ENCODE results near the gene PCSK5. TPM values are rescaled to one million over a fixed set of nuclear protein-coding genes. Genes with fewer than 3 reads are reported as not detected.
A peak's percentile ranks its signal among the peaks of the same experiment; 100 is the strongest.

The PCSK5 gene
- polyA plus RNA-seq, 1 experiment = 0.74 TPM

DNA sequence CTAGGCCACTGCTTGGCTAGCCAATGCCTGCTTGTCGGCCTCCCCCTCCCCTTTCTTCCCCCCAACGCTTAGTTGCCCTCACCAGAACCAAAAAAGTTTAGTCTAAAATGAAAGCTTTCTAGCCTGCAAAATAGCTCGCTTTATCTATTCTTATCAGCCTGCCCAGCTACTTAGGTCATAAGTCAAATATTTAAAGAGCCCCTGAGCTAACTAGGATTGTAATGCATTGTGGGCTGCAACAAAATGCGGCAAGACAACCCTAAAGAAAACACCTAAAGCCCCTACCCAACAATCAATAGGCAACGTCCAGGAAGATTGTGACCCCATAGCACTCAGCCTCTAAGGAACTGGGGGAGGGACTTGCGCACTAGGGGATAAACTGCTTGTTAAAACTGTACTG is 38.6 kb upstream of the PCSK5 start:
- ChIA-PET CTCF (interaction anchor here (0.6 to 0.7 kb wide), 4 partner anchors 17 to 1891 kb away, joined by 3 to 4 read pairs (median 4); no protein-coding TSS in a partner anchor), POLR2A (no interaction called here)
- H3K4me3 ChIP-seq (ENCODE audit: low read depth, low read length) = no peak overlapping the region
- DNase-seq (ENCODE audit: low read depth) = no peak
- TF ChIP-seq, protein P1, sequence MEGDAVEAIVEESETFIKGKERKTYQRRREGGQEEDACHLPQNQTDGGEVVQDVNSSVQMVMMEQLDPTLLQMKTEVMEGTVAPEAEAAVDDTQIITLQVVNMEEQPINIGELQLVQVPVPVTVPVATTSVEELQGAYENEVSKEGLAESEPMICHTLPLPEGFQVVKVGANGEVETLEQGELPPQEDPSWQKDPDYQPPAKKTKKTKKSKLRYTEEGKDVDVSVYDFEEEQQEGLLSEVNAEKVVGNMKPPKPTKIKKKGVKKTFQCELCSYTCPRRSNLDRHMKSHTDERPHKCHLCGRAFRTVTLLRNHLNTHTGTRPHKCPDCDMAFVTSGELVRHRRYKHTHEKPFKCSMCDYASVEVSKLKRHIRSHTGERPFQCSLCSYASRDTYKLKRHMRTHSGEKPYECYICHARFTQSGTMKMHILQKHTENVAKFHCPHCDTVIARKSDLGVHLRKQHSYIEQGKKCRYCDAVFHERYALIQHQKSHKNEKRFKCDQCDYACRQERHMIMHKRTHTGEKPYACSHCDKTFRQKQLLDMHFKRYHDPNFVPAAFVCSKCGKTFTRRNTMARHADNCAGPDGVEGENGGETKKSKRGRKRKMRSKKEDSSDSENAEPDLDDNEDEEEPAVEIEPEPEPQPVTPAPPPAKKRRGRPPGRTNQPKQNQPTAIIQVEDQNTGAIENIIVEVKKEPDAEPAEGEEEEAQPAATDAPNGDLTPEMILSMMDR (IDR thresholded peaks at IDR 0.05; ENCODE audit: insufficient read depth, low read depth, low read length) = no peak
- no peaks in the 10 kb centered on the region for H3K27me3 ChIP-seq (ENCODE audit: control insufficient read depth, insufficient read depth, low read length)
- no peaks in the 10 kb centered on the region for H3K36me3 ChIP-seq (ENCODE audit: control insufficient read depth, insufficient read depth, low read length)

DNA sequence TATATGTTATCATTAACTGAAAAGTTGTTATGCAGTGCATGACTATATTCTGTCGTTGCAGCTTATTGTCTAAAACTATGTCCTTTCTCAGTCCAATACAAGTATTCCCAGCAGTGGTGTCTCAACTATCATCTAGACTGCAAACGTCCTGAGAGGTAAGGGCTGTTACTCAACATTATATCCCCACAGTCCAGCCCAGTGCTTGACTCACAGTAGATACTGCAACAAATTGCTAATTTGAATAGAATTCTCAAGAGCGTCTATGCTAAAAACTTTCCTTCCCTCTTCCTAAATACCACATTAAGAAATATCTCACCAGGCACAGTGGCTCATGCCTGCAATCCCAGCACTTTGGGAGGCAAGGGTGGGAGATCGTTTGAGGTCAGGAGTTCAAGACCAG is 37.7 kb upstream of the PCSK5 start:
- DNase-seq (ENCODE audit: low read depth) = no peak
- TF ChIP-seq, protein P1 (IDR thresholded peaks at IDR 0.05; ENCODE audit: insufficient read depth, low read depth, low read length) = no peak
- CTCF ChIA-PET = no interaction called here
- H3K27me3 ChIP-seq (ENCODE audit: control insufficient read depth, insufficient read depth, low read length) = no peaks in the 10 kb centered on the region
- no peak overlapping the region for H3K4me3 ChIP-seq (ENCODE audit: low read depth, low read length)
- POLR2A ChIA-PET = no interaction called here
- H3K36me3 ChIP-seq (ENCODE audit: control insufficient read depth, insufficient read depth, low read length) = no peaks in the 10 kb centered on the region

DNA sequence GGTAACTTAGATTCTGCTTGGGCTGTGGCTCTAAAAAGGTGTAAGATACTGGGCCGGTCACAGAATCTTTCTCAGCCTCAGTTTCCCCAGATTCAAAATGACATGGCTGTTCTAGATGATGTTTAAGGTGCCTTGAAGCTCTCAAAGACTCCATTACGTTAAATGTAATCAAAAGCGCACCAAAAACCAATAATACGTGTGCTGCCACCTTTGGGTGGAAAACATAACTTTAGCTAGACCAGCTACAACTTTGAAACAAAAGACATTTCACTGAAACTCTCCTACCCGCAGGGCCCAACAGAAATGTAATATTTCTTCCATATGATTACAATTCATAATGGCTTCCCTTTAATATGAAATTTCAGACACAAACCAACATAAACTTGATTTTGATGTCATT is 35.0 kb upstream of the PCSK5 start:
- DNase-seq (ENCODE audit: low read depth) = no peak
- Histone ChIP-seq H3K36me3 (ENCODE audit: control insufficient read depth, insufficient read depth, low read length) (no peaks in the 10 kb centered on the region), H3K4me3 (ENCODE audit: low read depth, low read length) (no peak overlapping the region), H3K27me3 (ENCODE audit: control insufficient read depth, insufficient read depth, low read length) (no peaks in the 10 kb centered on the region)
- ChIA-PET CTCF (interaction anchor here (1.9 to 3.0 kb wide), 2 partner anchors 9 to 11 kb away, joined by 7 to 11 read pairs; no protein-coding TSS in a partner anchor), POLR2A (no interaction called here)
- TF ChIP-seq, protein P1 (IDR thresholded peaks at IDR 0.05; ENCODE audit: insufficient read depth, low read depth, low read length) = peak; percentile 20; the same call in 1 of the 2 replicates

DNA sequence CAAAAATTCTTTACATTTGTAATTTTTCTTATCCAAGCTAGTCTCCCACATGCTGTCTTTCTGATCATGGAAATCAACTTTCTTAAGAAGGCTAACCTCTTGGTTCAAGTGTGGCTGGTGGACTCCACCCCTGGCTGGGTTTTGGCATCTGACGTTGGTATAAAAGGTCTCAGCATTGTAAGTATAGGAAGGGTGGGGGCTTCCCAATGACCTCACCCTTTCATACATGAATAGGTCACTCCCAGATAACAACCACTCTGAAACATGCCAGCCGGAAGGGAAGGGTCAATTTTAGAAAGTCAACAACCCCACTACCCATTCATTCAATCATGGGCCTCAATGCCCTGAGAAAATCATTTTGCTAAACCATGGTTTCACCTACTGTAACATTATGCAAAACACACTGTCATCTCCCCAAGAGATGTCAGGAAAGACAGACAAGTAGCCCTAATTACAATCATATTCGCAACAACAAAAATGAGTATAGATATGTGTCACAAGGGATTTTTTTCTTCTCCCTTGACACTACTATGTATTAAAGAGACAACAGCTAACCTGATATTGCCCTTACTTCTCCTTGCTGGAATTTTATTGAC is 31.9 kb upstream of the PCSK5 start:
- POLR2A ChIA-PET = no interaction called here
- DNase-seq (ENCODE audit: low read depth) = no peak
- no peaks in the 10 kb centered on the region for H3K27me3 ChIP-seq (ENCODE audit: control insufficient read depth, insufficient read depth, low read length)
- no peak overlapping the region for H3K4me3 ChIP-seq (ENCODE audit: low read depth, low read length)
- TF ChIP-seq, protein P1 (IDR thresholded peaks at IDR 0.05; ENCODE audit: insufficient read depth, low read depth, low read length) = no peak
- CTCF ChIA-PET = interaction anchor here (1.9 kb wide), 1 partner anchor 7 kb away, joined by 11 read pairs; no protein-coding TSS in a partner anchor
- H3K36me3 ChIP-seq (ENCODE audit: control insufficient read depth, insufficient read depth, low read length) = no peaks in the 10 kb centered on the region

DNA sequence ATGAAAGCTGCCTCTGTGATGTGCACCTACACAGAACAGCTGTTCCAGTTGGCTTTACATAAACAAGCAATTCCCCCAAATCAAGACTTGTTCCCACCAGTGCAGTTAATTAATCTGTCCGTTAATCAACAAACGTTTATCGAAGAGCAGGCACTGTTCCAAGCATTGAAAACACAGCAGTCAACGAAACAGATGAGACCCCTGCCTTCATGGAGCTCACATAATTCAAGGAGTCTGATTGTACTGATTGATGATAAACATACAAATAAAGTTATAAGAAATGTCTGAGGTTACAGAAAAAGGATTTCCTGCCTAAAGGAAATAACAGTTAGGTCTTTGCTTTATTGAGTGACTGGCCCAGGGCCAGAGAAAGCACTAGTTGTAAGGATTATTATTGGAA is 26.2 kb upstream of the PCSK5 start:
- POLR2A ChIA-PET = no interaction called here
- no peak for DNase-seq (ENCODE audit: low read depth)
- CTCF ChIA-PET = interaction anchor here (1.4 to 4.8 kb wide), 2 partner anchors 9 to 13 kb away, joined by 7 to 22 read pairs; no protein-coding TSS in a partner anchor
- H3K36me3 ChIP-seq (ENCODE audit: control insufficient read depth, insufficient read depth, low read length) = no peaks in the 10 kb centered on the region
- no peaks in the 10 kb centered on the region for H3K27me3 ChIP-seq (ENCODE audit: control insufficient read depth, insufficient read depth, low read length)
- H3K4me3 ChIP-seq (ENCODE audit: low read depth, low read length) = no peak overlapping the region
- TF ChIP-seq, protein P1 (IDR thresholded peaks at IDR 0.05; ENCODE audit: insufficient read depth, low read depth, low read length) = no peak
